Common myeloid progenitor, CD34-positive (primary cell): Measurements from ENCODE around the gene GYPB.
"Not testable (repeated sequence)": the region's sequence is repeated elsewhere in the genome, so short reads cannot be mapped to it uniquely, and the experiment has no call there.

Source experiments
- CTCF ChIA-PET: fragments of 350-600 bp; sonication (Branson Sonifier 250); formaldehyde crosslinking; loops from one replicate; lab custom pipeline; 2021; ENCODE audit warnings: antibody characterized with exemption; lab: Charles Lee
- POLR2A ChIA-PET: fragments of 350-600 bp; sonication (Branson Sonifier 250); formaldehyde crosslinking; loops from one replicate; lab custom pipeline; 2021; ENCODE audit warnings: antibody characterized with exemption; lab: Charles Lee
- DNase-seq, 3 donors: peaks; one replicate each; pipeline versions ENCODE4 v3.0.0 to v3.0.0-alpha.2; 2013
- H3K27ac ChIP-seq, 2 experiments: 1 replicate in 1 of 2; 2 replicates in 1 of 2; pipeline ENCODE4 v1.7.0; 2013; ENCODE audit warnings: inconsistent platforms in 2 of 2, low read length in 2 of 2, mild to moderate bottlenecking in 2 of 2, low read depth in 1 of 2, moderate library complexity in 1 of 2; ENCODE audit not compliant: severe bottlenecking in 2 of 2, insufficient read depth in 1 of 2, poor library complexity in 1 of 2
- H3K27me3 ChIP-seq, 5 experiments: replicated peaks in 2 of 5; 1 replicate in 3 of 5; 2 replicates in 2 of 5; pipeline versions ENCODE4 v1.6.1 to v1.7.0; 2013; ENCODE audit warnings: low read length in 4 of 5, mild to moderate bottlenecking in 2 of 5, moderate library complexity in 2 of 5, inconsistent platforms in 1 of 5; ENCODE audit not compliant: insufficient read depth in 5 of 5, control insufficient read depth in 4 of 5
- H3K36me3 ChIP-seq, 4 experiments: 1 replicate in 2 of 4; 2 replicates in 2 of 4; pipeline versions ENCODE4 v1.6.1 to v1.7.0; 2013; ENCODE audit warnings: low read length in 3 of 4, control low read depth in 1 of 4, mild to moderate bottlenecking in 1 of 4; ENCODE audit not compliant: control insufficient read depth in 4 of 4, insufficient read depth in 4 of 4
- H3K4me1 ChIP-seq, 4 experiments: 1 replicate in 3 of 4; 2 replicates in 1 of 4; pipeline versions ENCODE4 v1.6.1 to v1.7.1; 2013; ENCODE audit warnings: low read length in 3 of 4, mild to moderate bottlenecking in 3 of 4, control low read depth in 1 of 4, inconsistent platforms in 1 of 4, moderate library complexity in 1 of 4; ENCODE audit not compliant: control insufficient read depth in 4 of 4, insufficient read depth in 4 of 4; ENCODE audit errors: control extremely low read depth in 1 of 4
- H3K4me3 ChIP-seq, 7 experiments: 1 replicate in 4 of 7; 2 replicates in 3 of 7; pipeline versions ENCODE4 v1.5.1 to v1.7.0; 2013; ENCODE audit warnings: mild to moderate bottlenecking in 7 of 7, low read length in 6 of 7, moderate library complexity in 6 of 7, inconsistent platforms in 2 of 7, low read depth in 2 of 7, control low read depth in 1 of 7; ENCODE audit not compliant: insufficient read depth in 4 of 7, control insufficient read depth in 1 of 7; ENCODE audit errors: extremely low read depth in 1 of 7
- H3K9me3 ChIP-seq, 5 experiments: 1 replicate in 4 of 5; 2 replicates in 1 of 5; pipeline versions ENCODE4 v1.6.1 to v1.7.1; 2013; ENCODE audit warnings: low read length in 4 of 5, mild to moderate bottlenecking in 2 of 5, inconsistent platforms in 1 of 5, low read depth in 1 of 5, moderate library complexity in 1 of 5; ENCODE audit not compliant: control insufficient read depth in 4 of 5, insufficient read depth in 2 of 5; ENCODE audit errors: control extremely low read depth in 1 of 5
- WGBS: methylation state at CpG from one replicate; pipeline ENCODE4 v1.1.5; 2013; ENCODE audit not compliant: insufficient coverage; 5-methylcytosine and 5-hydroxymethylcytosine counted together

Gene GYPB

DNA sequence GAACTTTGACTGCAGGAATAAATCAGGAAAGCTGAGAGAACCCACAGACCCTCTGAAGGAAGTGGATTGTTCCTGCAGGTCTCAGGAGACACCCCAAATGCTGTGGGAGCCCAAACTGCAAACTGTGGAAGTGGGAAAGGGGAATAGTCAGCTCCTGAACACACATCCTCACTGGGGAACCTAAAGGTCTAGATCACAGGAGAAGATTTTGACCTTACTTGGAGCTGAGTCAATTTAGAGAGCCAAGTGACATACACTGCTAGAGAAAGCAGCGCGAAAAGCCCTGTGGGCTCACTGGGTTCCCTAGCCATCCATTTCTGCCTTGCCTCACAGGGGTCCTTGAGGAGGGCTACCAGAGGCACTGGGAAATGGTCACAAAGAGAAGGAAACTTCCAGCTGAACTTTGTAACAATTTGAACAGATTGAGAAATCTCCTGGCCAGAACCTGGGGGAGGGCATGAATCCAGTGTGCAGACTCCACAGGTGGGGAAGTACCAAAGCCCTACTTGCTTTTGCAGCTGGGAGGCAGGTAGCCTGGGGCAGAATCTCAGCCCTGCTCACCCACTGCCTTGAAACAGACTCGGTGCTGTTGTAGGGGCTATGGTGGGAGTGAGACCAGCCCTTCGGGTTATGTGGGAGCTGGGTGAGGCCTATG is 5.3 kb upstream of the GYPB start:
- H3K4me1 ChIP-seq, CTCF ChIA-PET, DNase-seq, H3K36me3 ChIP-seq, H3K27me3 ChIP-seq, H3K27ac ChIP-seq, H3K4me3 ChIP-seq, H3K9me3 ChIP-seq: not testable (repeated sequence)
- POLR2A ChIA-PET: interaction anchor here (0.6 kb wide), 1 partner anchor 65 kb away, joined by 3 read pairs; no protein-coding TSS in a partner anchor
- 100% methylated on average over 3 of the region's 4 CpGs for WGBS

DNA sequence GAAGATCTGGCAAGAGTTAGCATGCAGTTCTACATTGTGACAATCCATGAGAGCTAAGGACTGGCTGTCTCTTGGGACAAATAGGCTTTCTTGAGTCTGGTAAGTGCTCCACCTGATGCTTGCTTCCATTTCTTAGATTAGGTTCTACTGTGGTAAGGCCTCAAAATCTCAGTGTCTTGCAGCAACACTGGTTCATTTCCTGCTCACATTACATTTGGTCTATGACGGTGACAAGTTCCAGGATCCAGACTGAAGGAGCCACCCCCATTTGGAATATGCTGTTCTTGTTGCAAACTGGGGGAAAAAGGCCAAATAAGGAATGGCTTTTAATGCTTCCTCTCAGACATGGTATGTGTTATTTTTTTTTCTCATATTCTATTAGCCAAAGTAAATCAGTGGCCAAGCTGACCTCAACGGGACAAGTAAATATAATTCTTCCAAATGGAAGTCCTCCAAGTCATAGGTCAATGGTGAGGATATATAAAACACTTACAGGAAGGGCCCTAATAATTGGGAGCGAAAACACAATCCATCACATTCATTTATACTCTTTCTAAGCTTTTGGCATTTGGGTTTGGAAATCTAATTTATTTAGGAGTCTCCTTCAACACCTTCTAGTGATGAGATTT is 3.7 kb upstream of the GYPB start:
- WGBS: no CpG with 5 or more reads among the region's 3 CpGs
- H3K4me3 ChIP-seq, POLR2A ChIA-PET, H3K4me1 ChIP-seq, H3K27me3 ChIP-seq, H3K27ac ChIP-seq, DNase-seq, H3K9me3 ChIP-seq, H3K36me3 ChIP-seq: not testable (repeated sequence)
- CTCF ChIA-PET: interaction anchor here (1.0 kb wide), 1 partner anchor 464 kb away, joined by 3 read pairs; no protein-coding TSS in a partner anchor

DNA sequence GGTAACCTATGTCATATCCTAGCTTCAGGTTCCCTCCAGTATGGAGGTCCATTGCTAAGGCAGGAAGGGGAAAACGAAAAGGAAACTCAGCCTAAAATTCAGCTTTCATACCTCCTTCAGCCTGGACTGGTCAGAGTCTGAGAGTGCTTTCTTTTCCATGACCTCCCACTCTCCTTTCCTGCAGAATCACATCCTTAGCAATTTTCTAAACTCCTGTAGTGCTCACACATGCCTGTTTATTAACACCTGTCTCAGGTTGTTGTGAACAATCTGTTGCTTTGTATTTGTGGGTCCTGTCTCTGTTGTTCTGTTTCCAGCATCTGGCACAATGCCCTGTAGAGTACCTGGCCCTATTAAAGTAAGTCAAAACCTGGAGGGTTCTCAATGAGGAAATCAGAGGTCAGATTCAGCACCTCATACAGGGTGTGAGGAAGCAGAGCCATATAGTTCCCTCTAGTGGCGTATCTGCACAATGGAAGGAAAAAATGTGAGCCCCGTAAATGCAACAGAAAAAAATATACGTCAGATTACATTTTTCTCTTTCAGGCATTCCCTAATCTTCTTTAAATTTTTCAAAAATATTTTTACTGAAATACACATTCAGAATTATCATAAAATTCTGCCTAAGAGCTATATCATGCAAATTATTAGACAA is 2.3 kb upstream of the GYPB start:
- POLR2A ChIA-PET, H3K4me3 ChIP-seq, H3K9me3 ChIP-seq, H3K27me3 ChIP-seq, H3K4me1 ChIP-seq, H3K27ac ChIP-seq, H3K36me3 ChIP-seq: not testable (repeated sequence)
- 33% methylated on average over 2 of the region's 4 CpGs for WGBS
- DNase-seq: peak; percentile 34 to 60 (median 56)
- CTCF ChIA-PET: interaction anchor here (1.0 to 1.5 kb wide), 2 partner anchors 39 to 464 kb away, joined by 4 read pairs; no protein-coding TSS in a partner anchor

DNA sequence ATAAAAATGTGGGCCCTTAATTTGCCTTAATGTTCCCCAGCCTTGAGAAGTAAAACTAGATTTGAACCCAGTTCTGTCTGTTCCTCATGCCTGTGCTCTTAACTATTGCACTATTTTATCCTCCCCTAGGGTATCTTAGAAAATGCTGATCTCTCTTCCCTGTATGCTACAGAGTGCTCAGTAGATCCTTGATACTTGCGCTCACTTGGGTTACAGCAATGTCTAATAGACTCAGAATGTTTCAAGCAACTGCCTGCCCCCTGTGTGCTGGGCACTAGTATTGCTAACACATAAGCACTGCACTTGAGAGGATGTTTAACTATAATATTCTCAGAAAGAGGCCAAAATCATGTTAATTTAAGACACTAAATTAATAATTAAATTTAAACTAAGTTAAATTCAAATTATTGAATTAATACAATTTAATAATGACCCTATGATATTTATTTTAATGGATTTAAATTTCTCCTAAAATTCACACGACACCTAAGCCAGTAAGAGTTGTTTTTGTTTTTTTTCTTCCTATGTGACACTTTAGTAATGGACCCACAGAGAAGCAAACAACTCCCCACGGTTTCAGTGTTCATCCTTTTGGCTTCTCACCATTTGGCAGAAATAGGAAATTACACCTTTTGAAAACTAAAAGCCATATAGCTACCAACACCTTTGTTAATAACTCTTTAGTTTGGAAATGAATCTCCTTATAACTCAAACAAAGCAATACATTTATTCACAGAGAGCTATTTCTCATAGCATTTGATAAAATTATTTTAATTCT is 768 bp downstream of the GYPB start:
- POLR2A ChIA-PET: interaction anchor here (0.7 kb wide), 1 partner anchor 253 kb away, joined by 3 read pairs; no protein-coding TSS in a partner anchor
- H3K9me3 ChIP-seq, H3K27ac ChIP-seq, DNase-seq, H3K4me1 ChIP-seq, H3K4me3 ChIP-seq, H3K36me3 ChIP-seq, H3K27me3 ChIP-seq, CTCF ChIA-PET: not testable (repeated sequence)
- WGBS: 100% methylated on average over 1 of the region's 3 CpGs

DNA sequence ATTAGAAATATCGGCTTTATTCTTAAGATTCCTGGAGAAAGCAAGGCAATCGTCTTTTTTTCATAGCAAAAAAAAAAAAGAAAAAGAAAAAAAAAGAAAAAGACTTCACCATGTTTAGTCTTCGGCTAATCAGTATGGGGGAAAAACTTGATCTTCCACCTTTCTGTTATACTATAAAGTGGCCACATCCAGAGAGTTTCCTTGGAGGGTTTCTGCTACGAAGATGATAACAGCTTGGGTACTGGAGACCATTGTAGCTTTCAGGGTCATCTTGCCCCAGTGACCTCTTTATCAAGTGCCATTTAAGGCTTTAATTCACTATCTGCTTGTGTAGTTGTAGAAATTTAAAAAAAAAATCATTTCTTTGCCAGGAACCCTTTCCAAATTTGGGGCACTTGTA is 1.9 kb downstream of the GYPB start:
- DNase-seq, CTCF ChIA-PET, POLR2A ChIA-PET, H3K4me1 ChIP-seq, H3K27ac ChIP-seq, H3K27me3 ChIP-seq, H3K36me3 ChIP-seq, H3K9me3 ChIP-seq, H3K4me3 ChIP-seq: not testable (repeated sequence)
- 100% methylated on average over 1 of the region's 4 CpGs for WGBS

GRCh38 chr4:144016057-144016605 is 3.0 kb downstream of the GYPB start:
- CTCF ChIA-PET, H3K9me3 ChIP-seq, DNase-seq, POLR2A ChIA-PET, H3K4me3 ChIP-seq, H3K27ac ChIP-seq, H3K36me3 ChIP-seq, H3K27me3 ChIP-seq, H3K4me1 ChIP-seq: not testable (repeated sequence)
- 86% methylated on average over 1 of the region's 2 CpGs for WGBS
